ENCODE data around the gene JCAD. TPM values are rescaled to one million over a fixed set of nuclear protein-coding genes. Genes with fewer than 3 reads are reported as not detected.

JCAD gene
- polyA plus RNA-seq, 2 of the 4 experiments (the other 2 are of a cell fraction): 4.4 to 6.4 TPM

GRCh38 chr10:30022590-30022989, 36.8 kb downstream of the JCAD start:
- ATAC-seq (no peak), DNase-seq (ENCODE audit: low read depth in 1 of 2, low spot score in 1 of 2) (no peak), FAIRE-seq (no peak)
- CTCF ChIA-PET: interaction anchor here (0.6 to 1.4 kb wide), 3 partner anchors 9 to 255 kb away, joined by 3 to 4 read pairs (median 3); no protein-coding TSS in a partner anchor
- TF ChIP-seq HDAC2 (IDR thresholded peaks at IDR 0.05): no peak
- TF ChIP-seq FOSL2 (IDR thresholded peaks at IDR 0.05): no peak
- TF ChIP-seq FOSL2 (CRISPR knock-in tag; IDR thresholded peaks at IDR 0.05): no peak
- no peak overlapping the region for H3K4me3 ChIP-seq
- WGBS (ENCODE audit: missing lambda C conversion rate): 91% methylated on average over 6 of the region's 6 CpGs
- no peaks in the 10 kb centered on the region for H3K9me3 ChIP-seq
- H3K27ac ChIP-seq: no peak overlapping the region
- POLR2A ChIA-PET: no interaction called here
- H3K4me2 ChIP-seq: no peak overlapping the region
- H3K4me1 ChIP-seq: no peaks in the 10 kb centered on the region

DNA sequence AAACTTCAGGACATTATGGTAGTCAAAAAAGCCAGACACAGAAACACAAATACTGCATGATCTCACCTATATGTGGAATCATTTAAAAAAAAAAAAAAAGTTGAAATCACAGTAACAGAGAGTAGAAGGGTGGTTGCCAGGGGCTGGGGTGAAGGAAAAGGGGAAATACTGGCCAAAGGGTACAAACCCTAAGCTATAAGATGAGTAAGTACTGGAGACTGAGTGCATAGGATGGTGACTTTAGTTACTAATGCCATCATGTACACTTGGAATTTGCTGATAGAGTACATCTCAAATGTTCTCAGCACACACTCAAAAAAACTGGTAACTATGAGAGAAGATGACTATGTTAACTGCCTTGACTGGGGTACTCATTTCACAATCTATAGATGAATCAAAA, 39.9 kb downstream of the JCAD start:
- H3K4me2 ChIP-seq: no peak overlapping the region
- TF ChIP-seq NFE2L2 (conservative IDR thresholded peaks at IDR 0.05; ENCODE audit: low read length) (no peak), HOXB13 (CRISPR knock-in tag; IDR thresholded peaks at IDR 0.05; ENCODE audit: low read depth) (no peak), NPAS2 (CRISPR knock-in tag; IDR thresholded peaks at IDR 0.05; ENCODE audit: borderline replicate concordance) (no peak), MAFK (IDR thresholded peaks at IDR 0.05; ENCODE audit: partially characterized antibody) (no peak), EP300 (IDR thresholded peaks at IDR 0.05) (no peak), CBX2 (IDR thresholded peaks at IDR 0.05; ENCODE audit: borderline replicate concordance, low read depth) (no peak), HEYL (CRISPR knock-in tag; IDR thresholded peaks at IDR 0.05) (no peak)
- no peaks in the 10 kb centered on the region for H3K9me3 ChIP-seq
- CTCF ChIA-PET: interaction anchor here (1.1 to 1.6 kb wide), 2 partner anchors 17 to 19 kb away, joined by 3 to 4 read pairs; no protein-coding TSS in a partner anchor
- H3K27ac ChIP-seq: no peak overlapping the region
- POLR2A ChIA-PET: no interaction called here
- DNase-seq (ENCODE audit: low read depth in 1 of 2, low spot score in 1 of 2) (no peak), FAIRE-seq (no peak), ATAC-seq (no peak)
- no peaks in the 10 kb centered on the region for H3K4me1 ChIP-seq
- H3K4me3 ChIP-seq: no peak overlapping the region

DNA sequence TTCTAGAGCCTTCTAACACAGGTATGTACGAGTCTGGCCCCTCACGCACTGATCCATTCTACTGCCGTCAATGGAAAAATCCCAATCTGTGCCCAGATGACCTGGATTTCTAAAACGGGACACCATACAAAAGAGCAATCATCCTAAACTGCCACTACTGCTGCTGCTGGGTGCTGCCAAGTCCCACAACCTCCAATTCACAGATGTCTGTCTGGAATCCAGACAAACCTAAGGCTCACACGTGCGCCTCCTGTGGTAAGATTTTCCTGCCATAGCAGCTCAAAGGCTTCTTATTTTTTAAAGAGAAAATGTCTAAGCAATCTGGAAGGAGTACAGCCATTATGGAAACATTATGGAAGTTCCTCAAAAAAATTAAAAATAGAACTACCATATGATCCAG, 40.9 kb downstream of the JCAD start:
- Histone ChIP-seq H3K4me1 (no peaks in the 10 kb centered on the region), H3K4me2 (no peak overlapping the region), H3K27ac (no peak overlapping the region), H3K4me3 (no peak overlapping the region), H3K9me3 (no peaks in the 10 kb centered on the region)
- FAIRE-seq (no peak), ATAC-seq (no peak), DNase-seq (ENCODE audit: low read depth in 1 of 2, low spot score in 1 of 2) (no peak)
- ChIA-PET CTCF (interaction anchor here (1.6 kb wide), 1 partner anchor 16 kb away, joined by 4 read pairs; no protein-coding TSS in a partner anchor), POLR2A (no interaction called here)
- no peak for TF ChIP-seq HOXA7 (CRISPR knock-in tag; IDR thresholded peaks at IDR 0.05)
- TF ChIP-seq MYC (IDR thresholded peaks at IDR 0.05; ENCODE audit: borderline replicate concordance, low read length): no peak
- no peak for TF ChIP-seq CHD2 (IDR thresholded peaks at IDR 0.05; ENCODE audit: low read length, partially characterized antibody)
- 80% methylated on average over 6 of the region's 6 CpGs for WGBS (ENCODE audit: missing lambda C conversion rate)

- 80% methylated on average over 6 of the region's 6 CpGs for WGBS (ENCODE audit: missing lambda C conversion rate)
- no peaks in the 10 kb centered on the region for H3K4me1 ChIP-seq
- no peak overlapping the region for H3K4me3 ChIP-seq
- H3K27ac ChIP-seq: no peak overlapping the region
- DNase-seq (ENCODE audit: low read depth in 1 of 2, low spot score in 1 of 2): no peak
- TF ChIP-seq RNF2 (IDR thresholded peaks at IDR 0.05; ENCODE audit: borderline replicate concordance, low read depth) (no peak), HEYL (CRISPR knock-in tag; IDR thresholded peaks at IDR 0.05) (no peak), NPAS2 (CRISPR knock-in tag; IDR thresholded peaks at IDR 0.05; ENCODE audit: borderline replicate concordance) (no peak), POLR2A (IDR thresholded peaks at IDR 0.05; ENCODE audit: low read length) (no peak)
- no peak overlapping the region for H3K4me2 ChIP-seq
- ATAC-seq: no peak
- H3K9me3 ChIP-seq: no peaks in the 10 kb centered on the region
- ChIA-PET POLR2A (no interaction called here), CTCF (interaction anchor here (1.2 kb wide), 1 partner anchor 16 kb away, joined by 7 read pairs; no protein-coding TSS in a partner anchor)
- no peak for FAIRE-seq
Observed at GRCh38 chr10:30017966-30018365, 41.4 kb downstream of the JCAD start.

- TF ChIP-seq CTCF (IDR thresholded peaks at IDR 0.05): no peak
- no peak for TF ChIP-seq MAFK (IDR thresholded peaks at IDR 0.05; ENCODE audit: partially characterized antibody)
- no peak for TF ChIP-seq EP300 (IDR thresholded peaks at IDR 0.05)
- TF ChIP-seq HDAC2 (IDR thresholded peaks at IDR 0.05): no peak
- TF ChIP-seq, protein P1, sequence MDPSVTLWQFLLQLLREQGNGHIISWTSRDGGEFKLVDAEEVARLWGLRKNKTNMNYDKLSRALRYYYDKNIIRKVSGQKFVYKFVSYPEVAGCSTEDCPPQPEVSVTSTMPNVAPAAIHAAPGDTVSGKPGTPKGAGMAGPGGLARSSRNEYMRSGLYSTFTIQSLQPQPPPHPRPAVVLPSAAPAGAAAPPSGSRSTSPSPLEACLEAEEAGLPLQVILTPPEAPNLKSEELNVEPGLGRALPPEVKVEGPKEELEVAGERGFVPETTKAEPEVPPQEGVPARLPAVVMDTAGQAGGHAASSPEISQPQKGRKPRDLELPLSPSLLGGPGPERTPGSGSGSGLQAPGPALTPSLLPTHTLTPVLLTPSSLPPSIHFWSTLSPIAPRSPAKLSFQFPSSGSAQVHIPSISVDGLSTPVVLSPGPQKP (IDR thresholded peaks at IDR 0.05; ENCODE audit: low read depth, low read length): no peak
- no peak for TF ChIP-seq SMC3 (IDR thresholded peaks at IDR 0.05)
- TF ChIP-seq, protein P2, sequence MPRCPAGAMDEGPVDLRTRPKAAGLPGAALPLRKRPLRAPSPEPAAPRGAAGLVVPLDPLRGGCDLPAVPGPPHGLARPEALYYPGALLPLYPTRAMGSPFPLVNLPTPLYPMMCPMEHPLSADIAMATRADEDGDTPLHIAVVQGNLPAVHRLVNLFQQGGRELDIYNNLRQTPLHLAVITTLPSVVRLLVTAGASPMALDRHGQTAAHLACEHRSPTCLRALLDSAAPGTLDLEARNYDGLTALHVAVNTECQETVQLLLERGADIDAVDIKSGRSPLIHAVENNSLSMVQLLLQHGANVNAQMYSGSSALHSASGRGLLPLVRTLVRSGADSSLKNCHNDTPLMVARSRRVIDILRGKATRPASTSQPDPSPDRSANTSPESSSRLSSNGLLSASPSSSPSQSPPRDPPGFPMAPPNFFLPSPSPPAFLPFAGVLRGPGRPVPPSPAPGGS (IDR thresholded peaks at IDR 0.05): no peak
- TF ChIP-seq SREBF2 (IDR thresholded peaks at IDR 0.05): no peak
- no peak for TF ChIP-seq MYC (IDR thresholded peaks at IDR 0.05; ENCODE audit: borderline replicate concordance, low read length)
- no peak for TF ChIP-seq ZNF302 (CRISPR knock-in tag; IDR thresholded peaks at IDR 0.05)
- TF ChIP-seq, protein P3, sequence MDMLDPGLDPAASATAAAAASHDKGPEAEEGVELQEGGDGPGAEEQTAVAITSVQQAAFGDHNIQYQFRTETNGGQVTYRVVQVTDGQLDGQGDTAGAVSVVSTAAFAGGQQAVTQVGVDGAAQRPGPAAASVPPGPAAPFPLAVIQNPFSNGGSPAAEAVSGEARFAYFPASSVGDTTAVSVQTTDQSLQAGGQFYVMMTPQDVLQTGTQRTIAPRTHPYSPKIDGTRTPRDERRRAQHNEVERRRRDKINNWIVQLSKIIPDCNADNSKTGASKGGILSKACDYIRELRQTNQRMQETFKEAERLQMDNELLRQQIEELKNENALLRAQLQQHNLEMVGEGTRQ (IDR thresholded peaks at IDR 0.05): no peak
- no peak overlapping the region for H3K4me3 ChIP-seq
- WGBS (ENCODE audit: missing lambda C conversion rate): 92% methylated on average over 6 of the region's 6 CpGs
- FAIRE-seq (no peak), ATAC-seq (no peak), DNase-seq (ENCODE audit: low read depth in 1 of 2, low spot score in 1 of 2) (no peak)
- no peak overlapping the region for H3K4me2 ChIP-seq
- POLR2A ChIA-PET: no interaction called here
- no peak overlapping the region for H3K27ac ChIP-seq
- H3K4me1 ChIP-seq: no peaks in the 10 kb centered on the region
- H3K9me3 ChIP-seq: no peaks in the 10 kb centered on the region
- CTCF ChIA-PET: interaction anchor here (1.2 kb wide), 1 partner anchor 15 kb away, joined by 7 read pairs; no protein-coding TSS in a partner anchor
Observed at GRCh38 chr10:30017556-30017955, 41.8 kb downstream of the JCAD start.

Measured in A549 (cell line).